IPS-NIHi7 (cell line): ENCODE data around the gene FOSL2.

Source experiments
- DNase-seq: peaks from one replicate; pipeline ENCODE4 v3.0.0; 2012; ENCODE audit warnings: mixed read lengths; ENCODE audit errors: extremely low spot score

Gene FOSL2

DNA sequence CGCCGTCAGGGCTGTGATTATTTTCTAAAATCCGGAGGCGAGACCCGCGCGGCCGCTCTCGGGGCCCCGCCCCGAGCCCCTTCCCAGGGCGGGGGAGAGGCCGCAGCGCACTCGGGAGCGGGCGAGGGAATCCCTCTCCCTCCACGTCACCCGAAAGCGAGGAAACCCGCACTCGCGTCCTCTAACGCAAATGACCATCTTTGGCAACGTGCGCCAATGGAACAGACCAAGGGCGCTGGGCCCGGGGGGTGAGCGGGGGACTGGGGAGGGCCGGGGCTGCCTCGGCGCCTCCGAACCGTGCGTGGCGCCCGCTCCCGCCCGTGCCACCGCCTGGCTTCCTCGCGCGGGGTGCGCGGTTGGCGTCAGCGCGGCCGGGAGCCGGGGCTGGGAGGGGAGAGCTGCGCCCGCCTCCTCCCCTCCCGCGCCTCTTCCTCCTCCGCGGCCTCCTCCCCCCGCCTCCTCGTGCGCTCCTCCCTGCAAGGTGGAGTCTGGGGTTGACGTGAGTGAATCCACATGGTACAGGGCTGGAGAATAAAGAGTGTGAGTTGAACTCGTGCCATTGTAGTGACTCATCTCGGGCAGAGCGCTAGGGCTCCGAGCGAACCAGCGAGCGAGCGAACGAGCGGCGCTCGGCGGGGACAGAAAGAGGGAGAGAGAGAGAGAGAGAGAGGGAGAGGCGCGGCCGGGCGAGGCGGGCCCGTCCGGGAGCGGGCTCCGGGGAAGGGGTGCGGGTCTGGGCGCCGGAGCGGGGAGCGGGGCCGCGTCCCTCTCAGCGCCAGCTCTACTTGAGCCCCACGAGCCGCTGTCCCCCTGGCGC is at the start of gene FOSL2:
Gene FOSL2, plus strand, starts transcription at position 562 of the 817 bp plus-strand sequence. CDS start 863 bp downstream, outside the sequence.
- DNase-seq = peak; percentile 85

GRCh38 chr2:28343184-28343942 is 49.3 kb upstream of the FOSL2 start:
- no peak for DNase-seq

GRCh38 chr2:28343971-28344715 is 48.5 kb upstream of the FOSL2 start:
- no peak for DNase-seq

GRCh38 chr2:28344756-28345373 is 47.8 kb upstream of the FOSL2 start:
- no peak for DNase-seq

DNA sequence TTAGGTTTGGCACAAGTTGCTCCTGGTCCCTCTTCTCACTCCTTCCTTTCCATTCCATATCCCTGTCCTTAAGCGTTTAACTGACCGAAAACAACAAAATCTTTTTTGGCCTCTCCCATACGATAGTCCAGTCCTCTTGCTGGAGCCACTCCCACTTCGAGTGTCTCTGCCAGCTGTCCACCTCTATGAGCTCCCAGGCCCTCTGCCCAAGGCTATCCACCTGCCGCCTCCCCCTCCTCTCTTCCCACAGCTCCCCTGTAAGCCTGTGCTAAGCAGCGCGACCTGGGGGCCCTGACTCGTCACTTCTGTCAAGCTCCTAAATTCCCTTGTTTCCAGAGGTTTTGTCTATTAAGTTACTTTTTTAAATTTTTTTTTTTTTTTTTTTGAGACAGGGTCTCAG is 47.0 kb upstream of the FOSL2 start:
- DNase-seq = no peak

DNA sequence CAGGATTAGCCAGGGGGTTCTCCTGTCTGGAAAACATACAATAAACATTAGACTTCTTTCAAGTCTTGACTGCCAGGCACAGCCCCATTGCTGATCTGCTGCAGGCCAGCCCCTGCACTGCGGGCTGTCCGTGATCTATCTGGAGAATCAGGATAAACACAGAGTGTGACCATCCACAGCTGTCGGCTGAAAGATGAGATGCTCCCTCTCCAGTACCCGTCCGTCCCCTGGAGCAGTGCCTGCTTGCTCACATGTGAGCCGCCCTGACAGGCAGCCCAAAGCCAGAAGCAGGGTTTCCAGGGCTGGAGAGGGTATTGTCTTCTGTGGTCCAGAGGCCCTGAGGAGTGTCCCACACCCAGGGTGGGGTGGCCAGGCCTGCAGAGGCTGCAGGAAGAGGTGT is 46.1 kb upstream of the FOSL2 start:
- no peak for DNase-seq

DNA sequence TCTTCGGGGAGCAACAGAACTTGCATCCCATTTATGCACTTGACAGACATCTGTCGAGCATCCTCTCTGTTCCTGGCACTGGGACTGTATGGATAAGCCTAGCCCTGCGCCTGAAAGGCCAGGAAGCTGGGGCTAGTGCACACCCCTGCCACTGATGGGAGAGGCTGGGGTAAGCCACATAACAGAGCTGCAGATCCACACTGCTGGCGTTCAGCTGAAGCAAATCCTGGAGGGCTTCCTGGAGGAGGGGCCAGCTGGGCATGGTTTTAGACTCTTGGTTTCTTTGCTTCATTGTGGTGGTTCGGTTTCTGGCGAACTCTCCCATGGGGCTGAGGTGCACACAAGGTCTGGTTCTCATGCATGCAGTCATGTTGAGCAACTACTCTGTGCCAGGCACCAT is 45.5 kb upstream of the FOSL2 start:
- no peak for DNase-seq

- no peak for DNase-seq
These were observed 45.1 kb upstream of the FOSL2 start for GRCh38 chr2:28347596-28347995.

DNA sequence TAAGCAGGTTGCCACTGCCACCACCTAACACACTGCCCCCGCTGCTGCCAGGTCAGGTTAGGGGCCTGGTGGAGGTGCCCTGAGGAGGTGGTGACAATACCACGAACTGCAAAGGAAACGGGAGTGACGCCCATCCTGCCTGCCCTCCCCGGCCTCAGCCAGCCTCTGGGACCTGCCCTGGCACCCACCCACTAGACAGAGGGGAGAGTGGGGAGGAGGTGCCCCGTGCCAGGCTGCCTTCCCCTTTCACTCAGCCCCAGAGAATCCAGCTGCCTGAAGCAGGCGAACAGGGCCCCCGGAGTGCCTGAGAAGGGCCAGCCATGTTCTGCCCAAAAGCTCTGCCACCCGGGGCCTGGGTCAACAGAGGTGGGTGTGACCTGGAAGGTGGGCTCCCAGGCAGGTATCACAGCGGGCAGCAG is 44.5 kb upstream of the FOSL2 start:
- no peak for DNase-seq

- DNase-seq = no peak
These were observed 43.7 kb upstream of the FOSL2 start for GRCh38 chr2:28348921-28349320.

GRCh38 chr2:28349546-28350165 is 43.0 kb upstream of the FOSL2 start:
- DNase-seq = no peak

DNA sequence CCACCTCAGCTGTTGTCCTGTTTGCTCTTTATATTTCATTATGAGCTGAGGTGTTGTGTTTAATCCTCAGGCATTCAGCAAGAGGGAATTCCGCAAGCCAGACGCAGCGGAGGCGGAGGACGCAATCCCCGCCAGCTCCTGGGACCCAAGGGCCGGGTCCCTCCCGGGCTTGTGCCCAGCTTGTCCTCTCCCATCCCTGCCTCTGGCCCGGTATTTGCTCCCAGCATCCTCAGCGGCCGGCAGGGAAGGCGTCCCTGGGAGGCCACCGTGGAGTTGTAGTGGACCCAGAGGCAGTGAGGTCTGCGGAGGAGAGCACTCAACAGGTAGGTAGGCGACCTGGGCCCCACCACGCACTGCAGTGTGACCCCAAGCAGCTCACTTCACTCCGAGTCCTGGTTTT is 42.5 kb upstream of the FOSL2 start:
- no peak for DNase-seq

DNA sequence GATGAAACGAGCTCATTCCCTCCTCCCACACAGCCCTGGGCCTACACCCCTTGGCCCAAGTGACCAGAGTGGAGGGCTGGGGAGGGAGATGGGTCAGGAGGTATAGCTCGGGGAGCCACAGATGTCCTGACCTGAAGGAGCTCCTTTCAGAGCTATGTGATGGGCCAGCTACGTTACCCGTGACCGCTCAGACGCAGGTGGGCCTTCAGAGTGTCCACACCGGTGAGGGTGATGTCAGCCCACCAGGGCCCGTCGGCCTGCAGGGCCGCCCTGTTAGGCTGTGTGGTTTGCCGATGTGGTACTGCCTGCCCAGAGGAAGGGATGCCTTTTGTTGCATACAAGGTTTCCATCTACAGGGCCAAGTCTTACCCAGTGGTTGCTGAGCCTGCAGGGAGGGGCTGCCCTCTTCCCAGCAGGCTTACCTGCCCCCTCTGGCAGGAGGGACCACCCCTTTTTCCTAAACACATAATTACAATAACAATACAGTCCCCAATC is 41.8 kb upstream of the FOSL2 start:
- DNase-seq = no peak

- no peak for DNase-seq
These were observed 41.0 kb upstream of the FOSL2 start for GRCh38 chr2:28351621-28352020.

DNA sequence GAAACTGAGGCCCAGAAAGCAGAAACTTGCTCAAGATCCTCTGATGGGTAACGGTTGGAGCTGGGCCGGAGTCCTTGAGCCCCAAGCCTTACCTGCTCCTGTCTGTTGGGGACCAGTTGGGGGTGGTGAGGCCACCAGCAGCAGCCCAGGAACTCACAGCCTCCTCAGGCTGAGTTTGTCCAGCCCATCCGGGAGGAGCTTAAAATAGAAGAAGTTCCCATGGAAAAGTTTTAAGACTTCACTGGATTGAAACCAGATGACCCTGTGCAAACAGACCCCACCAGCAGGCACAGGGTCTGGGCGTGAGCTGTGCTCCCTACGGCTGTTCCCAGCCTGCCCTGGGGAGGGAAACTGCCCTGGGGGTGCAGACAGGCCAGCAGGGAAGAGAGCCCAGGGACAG is 40.6 kb upstream of the FOSL2 start:
- DNase-seq = no peak

- DNase-seq = no peak
These were observed 40.0 kb upstream of the FOSL2 start for GRCh38 chr2:28352610-28353195.

GRCh38 chr2:28354920-28355520 is 37.6 kb upstream of the FOSL2 start:
- no peak for DNase-seq

- DNase-seq = no peak
These were observed 37.0 kb upstream of the FOSL2 start for GRCh38 chr2:28355521-28356094.

GRCh38 chr2:28356095-28356911 is 36.4 kb upstream of the FOSL2 start:
- no peak for DNase-seq
